GM12878 (cell line): ENCODE results near the gene STIL.

ENCODE experiments used
- BHLHE40 ChIP-seq, 2 experiments: fragments of 450-650 bp in 1 of 2; IDR thresholded peaks; 2 replicates each; pipeline ENCODE4 v1.6.1; 2011 to 2017; ENCODE audit warnings: low read depth in 2 of 2, borderline replicate concordance in 1 of 2, improper control_type of control experiment in 1 of 2, low read length in 1 of 2, mild to moderate bottlenecking in 1 of 2
- CBFB ChIP-seq: IDR thresholded peaks from 2 replicates; pipeline ENCODE4 v1.6.1; 2016; ENCODE audit warnings: antibody characterized with exemption, low read depth
- CTCF ChIP-seq, 3 experiments: IDR thresholded peaks in 2 of 3; conservative IDR thresholded peaks in 1 of 3; 2 replicates each; pipeline ENCODE4 v1.5.1; 2011; ENCODE audit warnings: low read depth in 3 of 3, low read length in 3 of 3, mild to moderate bottlenecking in 3 of 3, control low read depth in 2 of 3, moderate library complexity in 2 of 3, inconsistent platforms in 1 of 3, mixed read lengths in 1 of 3; ENCODE audit not compliant: control insufficient read depth in 2 of 3, insufficient read depth in 1 of 3; ENCODE audit errors: extremely low read depth in 1 of 3
- FOXM1 ChIP-seq: IDR thresholded peaks from 2 replicates; pipeline ENCODE4 v1.6.1; 2012; ENCODE audit warnings: low read depth, mild to moderate bottlenecking, inconsistent platforms, low read length, moderate library complexity
- HDAC2 ChIP-seq: fragments of 200-600 bp; sonication (generic); IDR thresholded peaks from 2 replicates; pipeline ENCODE4 v1.6.1; 2017
- JUNB ChIP-seq: IDR thresholded peaks from 2 replicates; pipeline ENCODE4 v1.6.1; 2016; ENCODE audit warnings: antibody characterized with exemption, mild to moderate bottlenecking
- NR2F1 ChIP-seq: fragments of 450-650 bp; conservative IDR thresholded peaks from 2 replicates; pipeline ENCODE4 v1.6.1; 2017; ENCODE audit warnings: mild to moderate bottlenecking
- POLR2A ChIP-seq: IDR thresholded peaks from 2 replicates; pipeline ENCODE4 v1.6.1; 2011; ENCODE audit warnings: low read depth, mild to moderate bottlenecking, low read length
- SPI1 ChIP-seq: IDR thresholded peaks from 2 replicates; pipeline ENCODE4 v1.6.1; 2011; ENCODE audit warnings: low read depth, mild to moderate bottlenecking, low read length, moderate library complexity, borderline replicate concordance; ENCODE audit not compliant: insufficient read depth
- SUZ12 ChIP-seq: fragments of 200-600 bp; sonication (generic); IDR thresholded peaks from one replicate; pipeline ENCODE4 v1.6.1; 2018; ENCODE audit warnings: antibody characterized with exemption, mild to moderate bottlenecking; ENCODE audit not compliant: unreplicated experiment
- TCF12 ChIP-seq: IDR thresholded peaks from 2 replicates; pipeline ENCODE4 v1.6.1; 2011; ENCODE audit warnings: low read depth, mild to moderate bottlenecking, low read length
- ZBTB33 ChIP-seq: fragments of 450-650 bp; IDR thresholded peaks from 2 replicates; pipeline ENCODE4 v1.6.1; 2017; ENCODE audit warnings: mild to moderate bottlenecking

GRCh38 chr1:47235241-47235681, 78.7 kb downstream of the STIL start:
- no peak for TF ChIP-seq CTCF (IDR thresholded peaks at IDR 0.05 in 2 of 3, conservative IDR thresholded peaks at IDR 0.05 in 1 of 3; ENCODE audit: control insufficient read depth in 2 of 3, extremely low read depth in 1 of 3, insufficient read depth in 1 of 3, low read depth in 3 of 3, low read length in 3 of 3)
- TF ChIP-seq ZBTB33: no peak
- no peak for TF ChIP-seq CBFB
- TF ChIP-seq FOXM1: no peak
- TF ChIP-seq HDAC2: no peak
- TF ChIP-seq TCF12: no peak
- no peak for TF ChIP-seq POLR2A
- no peak for TF ChIP-seq JUNB
- no peak for TF ChIP-seq NR2F1
- TF ChIP-seq SPI1: no peak
- TF ChIP-seq SUZ12: no peak
- no peak for TF ChIP-seq BHLHE40 (IDR thresholded peaks at IDR 0.05; ENCODE audit: borderline replicate concordance in 1 of 2, low read depth in 2 of 2, low read length in 1 of 2)
